Measurements from ENCODE around the gene SEC16A. TPM values are rescaled to one million over a fixed set of nuclear protein-coding genes. Genes with fewer than 3 reads are reported as not detected.

SEC16A gene
- total RNA-seq, 5 donors from 2014 or later (not counting 1 experiment from before 2014, with no cell fraction given), result 76.3 to 99.0 (median 92.4) TPM

- peaks cover 4% of the 10 kb centered on the region for H3K36me3 Mint-ChIP-seq
- H3K36me3 ChIP-seq (ENCODE audit: control insufficient read depth in 2 of 2, extremely low read depth in 1 of 2, insufficient read depth in 1 of 2, low read length in 1 of 2), result peaks cover 33 to 68% of the 10 kb centered on the region in 2 donors
- no peak overlapping the region for H3K4me3 Mint-ChIP-seq
- H3K27me3 ChIP-seq (replicated peaks in 1 of 2; ENCODE audit: control insufficient read depth in 2 of 2, extremely low read depth in 1 of 2, insufficient read depth in 2 of 2, low read length in 1 of 2), result no peaks in the 10 kb centered on the region
- no peaks in the 10 kb centered on the region for H3K4me1 ChIP-seq (ENCODE audit: control insufficient read depth in 1 of 2, extremely low read depth in 1 of 2, insufficient read depth in 2 of 2, low read length in 2 of 2)
- CTCF ChIA-PET, result no interaction called here
- H3K27ac Mint-ChIP-seq, result no peak overlapping the region
- ATAC-seq (replicated peaks in 1 of 4) (no peak), DNase-seq (no peak)
- no peaks in the 10 kb centered on the region for H3K27me3 Mint-ChIP-seq
- H3K4me3 ChIP-seq (ENCODE audit: control insufficient read depth in 1 of 2, extremely low read depth in 1 of 2, low read length in 1 of 2), result no peak overlapping the region
- 91% methylated on average over 30 of the region's 37 CpGs for WGBS (ENCODE audit: insufficient coverage)
- H3K4me1 Mint-ChIP-seq, result no peaks in the 10 kb centered on the region
- H3K9me3 Mint-ChIP-seq, result no peaks in the 10 kb centered on the region
- no peak overlapping the region for H3K27ac ChIP-seq (ENCODE audit: low read length)
- POLR2A ChIA-PET, result no interaction called here
- H3K9me3 ChIP-seq, result no peaks in the 10 kb centered on the region
Observed at GRCh38 chr9:136517012-136517743, 34.3 kb upstream of the SEC16A start.

GRCh38 chr9:136516191-136516654 lies 33.4 kb upstream of the SEC16A start:
- Histone ChIP-seq H3K9me3 (no peaks in the 10 kb centered on the region), H3K27ac (ENCODE audit: low read length) (no peak overlapping the region), H3K27me3 (replicated peaks in 1 of 2; ENCODE audit: control insufficient read depth in 2 of 2, extremely low read depth in 1 of 2, insufficient read depth in 2 of 2, low read length in 1 of 2) (no peaks in the 10 kb centered on the region), H3K36me3 (ENCODE audit: control insufficient read depth in 2 of 2, extremely low read depth in 1 of 2, insufficient read depth in 1 of 2, low read length in 1 of 2) (peaks cover 40 to 73% of the 10 kb centered on the region in 2 donors), H3K4me3 (ENCODE audit: control insufficient read depth in 1 of 2, extremely low read depth in 1 of 2, low read length in 1 of 2) (no peak overlapping the region), H3K4me1 (ENCODE audit: control insufficient read depth in 1 of 2, extremely low read depth in 1 of 2, insufficient read depth in 2 of 2, low read length in 2 of 2) (no peaks in the 10 kb centered on the region)
- Mint-ChIP-seq H3K4me1 (no peaks in the 10 kb centered on the region), H3K36me3 (peaks cover 4% of the 10 kb centered on the region), H3K27me3 (no peaks in the 10 kb centered on the region), H3K9me3 (no peaks in the 10 kb centered on the region), H3K27ac (no peak overlapping the region), H3K4me3 (no peak overlapping the region)
- WGBS (ENCODE audit: insufficient coverage), result 92% methylated on average over 19 of the region's 19 CpGs
- no peak for DNase-seq
- ChIA-PET POLR2A (no interaction called here), CTCF (no interaction called here)
- ATAC-seq (replicated peaks in 1 of 4), result no peak

GRCh38 chr9:136515276-136515675 lies 32.4 kb upstream of the SEC16A start:
- no peak overlapping the region for H3K4me3 Mint-ChIP-seq
- no peak overlapping the region for H3K27ac Mint-ChIP-seq
- peaks cover 41 to 79% of the 10 kb centered on the region in 2 donors for H3K36me3 ChIP-seq (ENCODE audit: control insufficient read depth in 2 of 2, extremely low read depth in 1 of 2, insufficient read depth in 1 of 2, low read length in 1 of 2)
- no peaks in the 10 kb centered on the region for H3K27me3 ChIP-seq (replicated peaks in 1 of 2; ENCODE audit: control insufficient read depth in 2 of 2, extremely low read depth in 1 of 2, insufficient read depth in 2 of 2, low read length in 1 of 2)
- POLR2A ChIA-PET, result no interaction called here
- CTCF ChIA-PET, result no interaction called here
- H3K27me3 Mint-ChIP-seq, result no peaks in the 10 kb centered on the region
- no peak overlapping the region for H3K4me3 ChIP-seq (ENCODE audit: control insufficient read depth in 1 of 2, extremely low read depth in 1 of 2, low read length in 1 of 2)
- no peak for DNase-seq
- no peaks in the 10 kb centered on the region for H3K9me3 ChIP-seq
- H3K27ac ChIP-seq (ENCODE audit: low read length), result no peak overlapping the region
- H3K36me3 Mint-ChIP-seq, result peaks cover 4% of the 10 kb centered on the region
- H3K4me1 Mint-ChIP-seq, result no peaks in the 10 kb centered on the region
- no peaks in the 10 kb centered on the region for H3K4me1 ChIP-seq (ENCODE audit: control insufficient read depth in 1 of 2, extremely low read depth in 1 of 2, insufficient read depth in 2 of 2, low read length in 2 of 2)
- no peak for ATAC-seq (replicated peaks in 1 of 4)
- 97% methylated on average over 27 of the region's 28 CpGs for WGBS (ENCODE audit: insufficient coverage)
- no peaks in the 10 kb centered on the region for H3K9me3 Mint-ChIP-seq

- Mint-ChIP-seq H3K27me3 (no peaks in the 10 kb centered on the region), H3K4me3 (no peak overlapping the region), H3K4me1 (no peaks in the 10 kb centered on the region), H3K27ac (no peak overlapping the region), H3K36me3 (peaks cover 6% of the 10 kb centered on the region), H3K9me3 (no peaks in the 10 kb centered on the region)
- ChIA-PET POLR2A (no interaction called here), CTCF (no interaction called here)
- DNase-seq, result no peak
- H3K27me3 ChIP-seq (replicated peaks in 1 of 2; ENCODE audit: control insufficient read depth in 2 of 2, extremely low read depth in 1 of 2, insufficient read depth in 2 of 2, low read length in 1 of 2), result no peaks in the 10 kb centered on the region
- H3K36me3 ChIP-seq (ENCODE audit: control insufficient read depth in 2 of 2, extremely low read depth in 1 of 2, insufficient read depth in 1 of 2, low read length in 1 of 2), result peaks cover 38 to 85% of the 10 kb centered on the region in 2 donors
- no peak for ATAC-seq (replicated peaks in 1 of 4)
- H3K4me1 ChIP-seq (ENCODE audit: control insufficient read depth in 1 of 2, extremely low read depth in 1 of 2, insufficient read depth in 2 of 2, low read length in 2 of 2), result no peaks in the 10 kb centered on the region
- H3K9me3 ChIP-seq, result no peaks in the 10 kb centered on the region
- H3K27ac ChIP-seq (ENCODE audit: low read length), result no peak overlapping the region
- H3K4me3 ChIP-seq (ENCODE audit: control insufficient read depth in 1 of 2, extremely low read depth in 1 of 2, low read length in 1 of 2), result no peak overlapping the region
- WGBS (ENCODE audit: insufficient coverage), result 91% methylated on average over 27 of the region's 29 CpGs
Observed at GRCh38 chr9:136514022-136514714, 31.3 kb upstream of the SEC16A start.

GRCh38 chr9:136513191-136513590 lies 30.4 kb upstream of the SEC16A start:
- peaks cover 30 to 84% of the 10 kb centered on the region in 2 donors for H3K36me3 ChIP-seq (ENCODE audit: control insufficient read depth in 2 of 2, extremely low read depth in 1 of 2, insufficient read depth in 1 of 2, low read length in 1 of 2)
- no peaks in the 10 kb centered on the region for H3K27me3 Mint-ChIP-seq
- H3K4me1 Mint-ChIP-seq, result no peaks in the 10 kb centered on the region
- POLR2A ChIA-PET, result interaction anchor here in 1 of 2 donors (0.5 kb wide), 1 partner anchor 168 kb away, joined by 3 read pairs; no protein-coding TSS in a partner anchor
- H3K9me3 Mint-ChIP-seq, result no peaks in the 10 kb centered on the region
- H3K4me3 Mint-ChIP-seq, result no peak overlapping the region
- DNase-seq (no peak), ATAC-seq (replicated peaks in 1 of 4) (no peak)
- no peaks in the 10 kb centered on the region for H3K27me3 ChIP-seq (replicated peaks in 1 of 2; ENCODE audit: control insufficient read depth in 2 of 2, extremely low read depth in 1 of 2, insufficient read depth in 2 of 2, low read length in 1 of 2)
- CTCF ChIA-PET, result no interaction called here
- H3K4me3 ChIP-seq (ENCODE audit: control insufficient read depth in 1 of 2, extremely low read depth in 1 of 2, low read length in 1 of 2), result no peak overlapping the region
- peaks cover 6% of the 10 kb centered on the region for H3K36me3 Mint-ChIP-seq
- 98% methylated on average over 16 of the region's 16 CpGs for WGBS (ENCODE audit: insufficient coverage)
- no peaks in the 10 kb centered on the region for H3K4me1 ChIP-seq (ENCODE audit: control insufficient read depth in 1 of 2, extremely low read depth in 1 of 2, insufficient read depth in 2 of 2, low read length in 2 of 2)
- H3K27ac Mint-ChIP-seq, result no peak overlapping the region
- H3K9me3 ChIP-seq, result no peaks in the 10 kb centered on the region
- no peak overlapping the region for H3K27ac ChIP-seq (ENCODE audit: low read length)

- ATAC-seq (replicated peaks in 1 of 4), result peak; percentile 56 to 79 (median 66)
- H3K9me3 ChIP-seq, result no peaks in the 10 kb centered on the region
- Mint-ChIP-seq H3K27ac (no peak overlapping the region), H3K36me3 (peaks cover 6% of the 10 kb centered on the region), H3K4me3 (no peak overlapping the region), H3K9me3 (no peaks in the 10 kb centered on the region), H3K27me3 (no peaks in the 10 kb centered on the region), H3K4me1 (no peaks in the 10 kb centered on the region)
- H3K4me3 ChIP-seq (ENCODE audit: control insufficient read depth in 1 of 2, extremely low read depth in 1 of 2, low read length in 1 of 2), result no peak overlapping the region
- H3K36me3 ChIP-seq (ENCODE audit: control insufficient read depth in 2 of 2, extremely low read depth in 1 of 2, insufficient read depth in 1 of 2, low read length in 1 of 2), result peaks cover 32 to 84% of the 10 kb centered on the region in 2 donors
- WGBS (ENCODE audit: insufficient coverage), result 100% methylated on average over 3 of the region's 13 CpGs
- H3K4me1 ChIP-seq (ENCODE audit: control insufficient read depth in 1 of 2, extremely low read depth in 1 of 2, insufficient read depth in 2 of 2, low read length in 2 of 2), result no peaks in the 10 kb centered on the region
- ChIA-PET CTCF (no interaction called here), POLR2A (no interaction called here)
- no peaks in the 10 kb centered on the region for H3K27me3 ChIP-seq (replicated peaks in 1 of 2; ENCODE audit: control insufficient read depth in 2 of 2, extremely low read depth in 1 of 2, insufficient read depth in 2 of 2, low read length in 1 of 2)
- DNase-seq, result peak in 17 of 35 experiments; percentile 9 to 42 (median 18)
- H3K27ac ChIP-seq (ENCODE audit: low read length), result no peak overlapping the region
Observed at GRCh38 chr9:136512651-136513071, 29.8 kb upstream of the SEC16A start.
